Measurements from ENCODE around the gene MBD5.

MBD5 gene

GRCh38 chr2:148299616-148300015 lies 278.7 kb downstream of the MBD5 start:
- TF ChIP-seq CTCF (conservative IDR thresholded peaks at IDR 0.05): no peak
- no peak overlapping the region for H3K27ac ChIP-seq

GRCh38 chr2:148300544-148300943 lies 279.7 kb downstream of the MBD5 start:
- H3K27ac ChIP-seq: no peak overlapping the region
- no peak for TF ChIP-seq CTCF (conservative IDR thresholded peaks at IDR 0.05)

GRCh38 chr2:148301362-148301761 lies 280.5 kb downstream of the MBD5 start:
- H3K27ac ChIP-seq: no peak overlapping the region
- no peak for TF ChIP-seq CTCF (conservative IDR thresholded peaks at IDR 0.05)

- no peak for TF ChIP-seq CTCF (conservative IDR thresholded peaks at IDR 0.05)
Observed at GRCh38 chr2:148302526-148302925, 281.6 kb downstream of the MBD5 start.

GRCh38 chr2:148303161-148303560 lies 282.3 kb downstream of the MBD5 start:
- no peak overlapping the region for H3K27ac ChIP-seq

More at GRCh38 chr2:148302526-148302925, 281.6 kb downstream of the MBD5 start:
- H3K27ac ChIP-seq: no peak overlapping the region

GRCh38 chr2:148305476-148305875 lies 284.6 kb downstream of the MBD5 start:
- no peak overlapping the region for H3K27ac ChIP-seq
- no peak for TF ChIP-seq CTCF (conservative IDR thresholded peaks at IDR 0.05)

More at GRCh38 chr2:148303161-148303560, 282.3 kb downstream of the MBD5 start:
- TF ChIP-seq CTCF (conservative IDR thresholded peaks at IDR 0.05): no peak

GRCh38 chr2:148306027-148306426 lies 285.1 kb downstream of the MBD5 start:
- no peak overlapping the region for H3K27ac ChIP-seq
- TF ChIP-seq CTCF (conservative IDR thresholded peaks at IDR 0.05): no peak

GRCh38 chr2:148317598-148317997 lies 296.7 kb downstream of the MBD5 start:
- no peak for TF ChIP-seq CTCF (conservative IDR thresholded peaks at IDR 0.05)
- no peak overlapping the region for H3K27ac ChIP-seq
